GM18526 (cell line): ENCODE data around the gene ALKBH3.

Experiments used
- POLR2A ChIP-seq: IDR thresholded peaks from 3 replicates; pipeline ENCODE4 v1.6.1; 2011; ENCODE audit not compliant: insufficient read length; ENCODE audit errors: extremely low read depth

ALKBH3 gene

GRCh38 chr11:43871051-43871450 is 9.6 kb upstream of the ALKBH3 start:
- no peak for TF ChIP-seq POLR2A

DNA sequence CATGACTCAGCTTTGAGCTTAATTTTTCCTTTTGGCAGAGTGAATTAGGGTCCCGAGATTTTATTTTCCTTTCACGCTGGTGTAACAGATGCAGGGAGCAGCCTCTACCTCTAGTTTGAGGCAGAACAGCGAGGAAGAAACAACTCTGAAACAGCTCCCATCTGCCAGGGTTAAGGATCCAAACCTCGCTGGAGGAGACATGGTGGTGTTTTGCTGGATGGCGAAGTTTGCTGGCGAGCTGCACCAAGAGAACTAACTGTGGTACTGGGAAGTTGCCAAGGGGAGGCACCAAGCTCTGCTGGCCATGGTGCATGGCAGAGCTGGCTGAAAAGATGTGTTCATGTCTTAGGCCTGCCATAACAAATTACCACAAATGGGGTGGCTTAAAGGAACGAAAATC is 7.6 kb upstream of the ALKBH3 start:
- no peak for TF ChIP-seq POLR2A

GRCh38 chr11:43874078-43874477 is 6.6 kb upstream of the ALKBH3 start:
- TF ChIP-seq POLR2A = no peak

- TF ChIP-seq POLR2A = no peak
Observed at GRCh38 chr11:43874738-43875137, 5.9 kb upstream of the ALKBH3 start.

GRCh38 chr11:43879789-43880639 is 617 bp upstream of the ALKBH3 start:
- no peak for TF ChIP-seq POLR2A

DNA sequence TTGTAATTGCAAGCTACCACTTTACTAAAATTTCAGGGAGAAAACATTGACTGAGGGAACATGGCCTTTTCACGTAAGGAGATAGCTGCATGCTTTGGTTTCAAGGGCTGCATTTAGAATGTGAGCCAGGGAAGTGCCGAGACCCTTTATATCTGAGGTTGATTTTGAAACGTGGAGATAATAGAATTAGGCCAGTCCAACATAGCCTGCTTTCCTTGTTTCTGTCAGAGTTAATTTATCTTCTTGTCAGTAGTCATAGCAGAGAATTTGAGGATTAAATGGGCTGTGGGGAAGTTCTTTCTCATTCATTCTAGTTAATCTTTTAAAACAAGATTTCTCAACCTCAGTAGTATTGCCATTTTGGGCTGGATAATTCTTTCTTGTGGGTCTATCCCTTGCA is 12.2 kb downstream of the ALKBH3 start:
- TF ChIP-seq POLR2A = no peak

- TF ChIP-seq POLR2A = no peak
Observed at GRCh38 chr11:43894546-43894945, 13.9 kb downstream of the ALKBH3 start.

- TF ChIP-seq POLR2A = no peak
Observed at GRCh38 chr11:43895601-43896000, 15.0 kb downstream of the ALKBH3 start.

DNA sequence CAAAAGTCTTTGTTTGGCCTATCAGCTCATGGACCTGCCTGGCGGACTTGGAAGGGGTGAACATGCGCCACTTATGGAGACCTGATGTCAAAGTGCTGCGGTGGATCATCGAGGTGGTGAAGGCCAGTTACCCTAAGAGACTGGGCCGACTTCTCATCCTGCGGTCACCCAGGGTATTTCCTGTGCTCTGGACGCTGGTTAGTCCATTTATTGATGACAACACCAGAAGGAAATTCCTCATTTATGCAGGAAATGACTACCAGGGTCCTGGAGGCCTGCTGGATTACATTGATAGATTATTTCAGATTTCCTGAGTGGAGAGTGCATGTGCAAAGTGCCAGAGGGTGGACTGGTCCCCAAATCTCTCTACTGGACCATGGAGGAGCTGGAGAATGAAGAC is 17.9 kb downstream of the ALKBH3 start:
- TF ChIP-seq POLR2A = no peak

DNA sequence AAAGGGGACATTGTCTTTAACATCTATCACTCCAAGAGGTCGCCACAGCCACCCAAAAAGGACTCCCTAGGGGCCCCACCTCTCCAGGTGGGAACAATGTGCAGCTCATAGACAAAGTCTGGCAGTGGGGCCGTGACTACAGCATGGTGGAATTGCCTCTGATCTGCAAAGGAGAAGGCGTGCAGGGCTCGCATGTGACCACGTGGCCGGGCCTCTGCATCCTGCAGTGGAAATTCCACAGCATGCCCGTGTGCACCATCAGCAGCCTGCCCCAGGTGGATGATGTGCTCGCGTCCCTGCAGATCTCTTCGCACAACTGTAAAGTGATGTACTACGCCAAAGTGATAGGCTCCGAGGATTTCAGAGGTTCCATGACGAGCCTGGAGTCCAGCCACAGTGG is 18.5 kb downstream of the ALKBH3 start:
- TF ChIP-seq POLR2A = no peak

- TF ChIP-seq POLR2A = no peak
Observed at GRCh38 chr11:43901551-43901950, 20.9 kb downstream of the ALKBH3 start.

- TF ChIP-seq POLR2A = no peak
Observed at GRCh38 chr11:43903078-43903477, 22.4 kb downstream of the ALKBH3 start.

GRCh38 chr11:43903969-43904368 is 23.3 kb downstream of the ALKBH3 start:
- TF ChIP-seq POLR2A = no peak

GRCh38 chr11:43904742-43905535 is 24.3 kb downstream of the ALKBH3 start:
- no peak for TF ChIP-seq POLR2A

DNA sequence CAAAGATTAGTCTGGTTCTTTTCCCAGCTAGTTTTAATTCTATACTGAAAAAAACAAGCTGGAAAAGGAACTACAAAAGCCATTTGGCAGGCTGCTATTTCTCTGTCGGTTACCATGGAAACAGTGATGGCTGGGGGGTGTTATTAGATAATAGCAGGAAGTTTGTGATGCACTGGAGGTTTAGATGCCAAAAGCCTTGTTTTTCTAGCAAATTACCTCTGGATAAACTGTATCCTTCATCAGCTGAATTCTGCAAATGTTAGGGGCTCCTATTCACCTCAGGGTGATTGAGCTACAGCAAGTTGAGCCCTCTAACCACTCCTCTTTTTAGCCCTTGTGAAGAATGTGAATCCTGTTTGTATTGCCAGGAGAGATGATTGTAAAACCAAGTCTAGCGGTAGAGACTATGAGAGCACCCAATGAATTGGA is 25.2 kb downstream of the ALKBH3 start:
- TF ChIP-seq POLR2A = no peak
